ENCODE data around the gene GGCT. TPM values are rescaled to one million over a fixed set of nuclear protein-coding genes. Genes with fewer than 3 reads are reported as not detected.

Gene GGCT
- total RNA-seq, 1 donor from 2014 or later = 17.6 TPM

- peak; percentile 61 for DNase-seq
Observed at GRCh38 chr7:30478349-30479201, 26.1 kb downstream of the GGCT start, which contains the start of gene NOD1. Gene NOD1, minus strand, starts transcription at chr7:30478784. Its CDS starts 21,863 bp downstream, at chr7:30456921.

GRCh38 chr7:30476459-30477145, 28.0 kb downstream of the GGCT start:
- DNase-seq = no peak

- no peak for DNase-seq
Observed at GRCh38 chr7:30475580-30475979, 29.0 kb downstream of the GGCT start.

- DNase-seq = no peak
Observed at GRCh38 chr7:30474893-30475292, 29.7 kb downstream of the GGCT start.

GRCh38 chr7:30474485-30474884, 30.1 kb downstream of the GGCT start:
- DNase-seq = no peak

GRCh38 chr7:30473903-30474302, 30.7 kb downstream of the GGCT start:
- no peak for DNase-seq

- DNase-seq = no peak
Observed at GRCh38 chr7:30472784-30473775, 31.5 kb downstream of the GGCT start.

- DNase-seq = no peak
Observed at GRCh38 chr7:30472081-30472783, 32.4 kb downstream of the GGCT start.

GRCh38 chr7:30471205-30471604, 33.4 kb downstream of the GGCT start:
- DNase-seq = no peak

- DNase-seq = no peak
Observed at GRCh38 chr7:30470771-30471170, 33.9 kb downstream of the GGCT start.

- DNase-seq = no peak
Observed at GRCh38 chr7:30470163-30470770, 34.4 kb downstream of the GGCT start.

- DNase-seq = peak; percentile 23
Observed at GRCh38 chr7:30469303-30469702, 35.3 kb downstream of the GGCT start.

GRCh38 chr7:30468791-30469190, 35.8 kb downstream of the GGCT start:
- no peak for DNase-seq

GRCh38 chr7:30468041-30468440, 36.6 kb downstream of the GGCT start:
- DNase-seq = no peak

- DNase-seq = no peak
Observed at GRCh38 chr7:30467271-30467670, 37.4 kb downstream of the GGCT start.

GRCh38 chr7:30466266-30466665, 38.4 kb downstream of the GGCT start:
- DNase-seq = no peak

GRCh38 chr7:30465811-30466180, 38.8 kb downstream of the GGCT start:
- DNase-seq = no peak

GRCh38 chr7:30465046-30465810, 39.4 kb downstream of the GGCT start:
- DNase-seq = no peak

GRCh38 chr7:30464231-30464671, 40.4 kb downstream of the GGCT start:
- no peak for DNase-seq

- DNase-seq = no peak
Observed at GRCh38 chr7:30463405-30464145, 41.1 kb downstream of the GGCT start.
